RWPE1 (cell line): Measurements from ENCODE around the gene PLD6.

ENCODE experiments used
- CTCF ChIA-PET: fragments of 350-600 bp; sonication (Branson Sonifier 250); formaldehyde crosslinking; extraction: SDS; loops from one replicate; lab custom pipeline; 2021; lab: Yijun Ruan, JAX
- POLR2A ChIA-PET: fragments of 400-600 bp; formaldehyde crosslinking; extraction: SDS; loops from one replicate; lab custom pipeline; 2020; ENCODE audit warnings: antibody characterized with exemption; ENCODE audit not compliant: low non-redundant PET; lab: Yijun Ruan, JAX
- DNase-seq: peaks from one replicate; pipeline ENCODE4 v3.0.0; 2012; ENCODE audit warnings: low spot score
- H3K27ac ChIP-seq: fragments of 450-650 bp; 2 replicates; pipeline ENCODE4 v1.5.1; 2017
- CTCF ChIP-seq: fragments of 450-650 bp; conservative IDR thresholded peaks from 2 replicates; pipeline ENCODE4 v1.5.1; 2017; ENCODE audit warnings: low read depth, mild to moderate bottlenecking

The PLD6 gene

GRCh38 chr17:17213775-17214174 lies 7.6 kb upstream of the PLD6 start:
- peak overlapping the region; percentile 13 for H3K27ac ChIP-seq
- CTCF ChIA-PET, result no interaction called here
- no peak for DNase-seq
- no peak for TF ChIP-seq CTCF
- POLR2A ChIA-PET, result no interaction called here

GRCh38 chr17:17207998-17208397 lies 1.9 kb upstream of the PLD6 start:
- DNase-seq, result no peak
- peak overlapping the region; percentile 87 for H3K27ac ChIP-seq
- CTCF ChIA-PET, result interaction anchor here (0.7 kb wide), 1 partner anchor 13 kb away, joined by 4 read pairs; no protein-coding TSS in a partner anchor
- POLR2A ChIA-PET, result no interaction called here
- TF ChIP-seq CTCF, result no peak

GRCh38 chr17:17206913-17207335 lies 791 bp upstream of the PLD6 start:
- ChIA-PET CTCF (no interaction called here), POLR2A (no interaction called here)
- no peak for DNase-seq

GRCh38 chr17:17205368-17206123 lies 587 bp downstream of the PLD6 start:
- ChIA-PET POLR2A (no interaction called here), CTCF (interaction anchor here (0.5 to 0.7 kb wide), 2 partner anchors 64 to 68 kb away, joined by 3 to 5 read pairs; no protein-coding TSS in a partner anchor)
- TF ChIP-seq CTCF, result no peak
- DNase-seq, result peak; percentile 73
- H3K27ac ChIP-seq, result peak overlapping the region; percentile 87

More at GRCh38 chr17:17206913-17207335, 791 bp upstream of the PLD6 start:
- no peak for TF ChIP-seq CTCF
- peak overlapping the region; percentile 87 for H3K27ac ChIP-seq

- CTCF ChIA-PET, result no interaction called here
- POLR2A ChIA-PET, result no interaction called here
- H3K27ac ChIP-seq, result peak overlapping the region; percentile 87
- no peak for TF ChIP-seq CTCF
- no peak for DNase-seq
Observed at GRCh38 chr17:17204635-17205231, 1.4 kb downstream of the PLD6 start.

GRCh38 chr17:17204041-17204591 lies 2.0 kb downstream of the PLD6 start:
- ChIA-PET POLR2A (interaction anchor here (0.6 kb wide), 1 partner anchor 33 kb away, joined by 3 read pairs; the partner anchor contains the start of gene FLCN), CTCF (no interaction called here)
- no peak for TF ChIP-seq CTCF
- DNase-seq, result no peak
- H3K27ac ChIP-seq, result peak overlapping the region; percentile 87
